Neural crest cell (in vitro differentiated cells): ENCODE results near the gene SLC35E3. TPM values are rescaled to one million over a fixed set of nuclear protein-coding genes. Genes with fewer than 3 reads are reported as not detected.
A peak's percentile ranks its signal among the peaks of the same experiment; 100 is the strongest.

Experiments
- DNase-seq: peaks from one replicate; pipeline ENCODE4 v3.0.0; 2021; ENCODE audit warnings: low read depth, mixed read lengths, low spot score
- H3K27ac Mint-ChIP-seq: one replicate; pipeline ENCODE4 v1.8.0; 2021; ENCODE audit warnings: mild to moderate bottlenecking, mixed read lengths; ENCODE audit not compliant: unreplicated experiment
- H3K27me3 Mint-ChIP-seq: 2 replicates; pipeline ENCODE4 v1.8.0; 2021; ENCODE audit warnings: low read depth, mild to moderate bottlenecking, mixed read lengths
- H3K36me3 Mint-ChIP-seq: 2 replicates; pipeline ENCODE4 v1.8.0; 2021; ENCODE audit warnings: low read depth, mild to moderate bottlenecking, mixed read lengths
- H3K4me1 Mint-ChIP-seq: 2 replicates; pipeline ENCODE4 v1.8.0; 2021; ENCODE audit warnings: mixed read lengths
- H3K4me3 Mint-ChIP-seq: one replicate; pipeline ENCODE4 v1.8.0; 2021; ENCODE audit warnings: mild to moderate bottlenecking, mixed read lengths
- H3K9me3 Mint-ChIP-seq: 2 replicates; pipeline ENCODE4 v1.8.0; 2021; ENCODE audit warnings: mixed read lengths
- CTCF ChIP-seq: fragments of 200-600 bp; sonication (generic); conservative IDR thresholded peaks from 2 replicates; pipeline ENCODE4 v1.5.0; 2021; ENCODE audit warnings: antibody characterized with exemption, mild to moderate bottlenecking
- total RNA-seq: library from RNA; stranded (reverse); gene quantifications from 2 replicates; pipeline ENCODE4 v1.2.1, GENCODE V29; 2021

SLC35E3 gene
- total RNA-seq, 1 donor from 2014 or later = 15.1 TPM

DNA sequence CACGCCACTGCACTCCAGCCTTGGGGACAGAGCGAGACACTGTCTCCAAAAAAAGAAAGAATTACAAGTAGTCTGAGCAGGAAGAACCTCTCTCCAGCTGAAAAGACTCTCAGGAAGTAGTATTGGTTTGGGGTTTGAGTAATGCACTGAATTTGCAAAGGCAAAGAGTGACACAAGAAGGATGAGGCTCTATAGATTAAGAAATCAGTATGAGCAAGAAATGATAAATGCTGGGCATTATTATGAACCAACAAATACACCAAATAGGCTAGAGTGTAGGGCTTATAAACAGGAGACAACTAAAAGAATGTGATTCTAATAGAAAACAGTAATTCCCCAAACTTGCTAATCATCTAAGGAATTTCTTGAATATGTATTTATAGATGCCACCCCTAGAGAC lies 2.6 kb upstream of the SLC35E3 start:
- Mint-ChIP-seq H3K4me1 (peaks cover 16% of the 10 kb centered on the region), H3K9me3 (no peaks in the 10 kb centered on the region), H3K27ac (no peak overlapping the region), H3K4me3 (peak overlapping the region; percentile 20), H3K27me3 (no peaks in the 10 kb centered on the region), H3K36me3 (peaks cover 5% of the 10 kb centered on the region)
- DNase-seq = no peak
- TF ChIP-seq CTCF = no peak

GRCh38 chr12:68745376-68745903 lies 536 bp upstream of the SLC35E3 start:
- H3K27me3 Mint-ChIP-seq = no peaks in the 10 kb centered on the region
- peak overlapping the region; percentile 99 for H3K4me3 Mint-ChIP-seq
- no peaks in the 10 kb centered on the region for H3K9me3 Mint-ChIP-seq
- peaks cover 33% of the 10 kb centered on the region for H3K4me1 Mint-ChIP-seq
- H3K36me3 Mint-ChIP-seq = no peaks in the 10 kb centered on the region
- peak overlapping the region; percentile 60 for H3K27ac Mint-ChIP-seq
- DNase-seq = no peak
- TF ChIP-seq CTCF = no peak

GRCh38 chr12:68746572-68747180 lies 700 bp downstream of the SLC35E3 start:
- no peak for DNase-seq
- no peak for TF ChIP-seq CTCF
- peaks cover 41% of the 10 kb centered on the region for H3K4me1 Mint-ChIP-seq
- no peaks in the 10 kb centered on the region for H3K36me3 Mint-ChIP-seq
- no peaks in the 10 kb centered on the region for H3K27me3 Mint-ChIP-seq
- peak overlapping the region; percentile 99 for H3K4me3 Mint-ChIP-seq
- peak overlapping the region; percentile 94 for H3K27ac Mint-ChIP-seq
- H3K9me3 Mint-ChIP-seq = no peaks in the 10 kb centered on the region

DNA sequence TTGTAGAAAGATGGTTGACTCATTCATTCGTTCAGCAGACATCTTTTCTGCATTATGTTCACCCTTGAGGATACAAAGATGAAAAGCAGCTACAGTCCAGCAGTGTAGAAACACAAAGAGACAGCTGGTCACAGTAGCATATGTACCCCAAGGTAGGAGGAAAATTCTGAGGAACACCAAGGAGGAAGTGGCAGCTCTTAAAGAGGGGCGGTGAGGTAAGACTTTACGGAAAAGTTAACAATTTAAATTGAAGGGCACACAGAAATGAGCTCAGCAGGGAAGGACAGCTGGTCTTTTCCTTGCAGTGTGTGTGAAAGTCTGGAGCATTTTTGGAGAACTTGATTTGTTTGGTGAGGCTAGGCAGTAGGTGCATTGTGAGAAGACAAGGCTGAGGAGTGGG lies 3.5 kb downstream of the SLC35E3 start:
- no peak for TF ChIP-seq CTCF
- Mint-ChIP-seq H3K36me3 (peaks cover 7% of the 10 kb centered on the region), H3K4me3 (no peak overlapping the region), H3K27me3 (no peaks in the 10 kb centered on the region), H3K4me1 (peaks cover 41% of the 10 kb centered on the region), H3K27ac (peak overlapping the region; percentile 21), H3K9me3 (no peaks in the 10 kb centered on the region)
- no peak for DNase-seq

DNA sequence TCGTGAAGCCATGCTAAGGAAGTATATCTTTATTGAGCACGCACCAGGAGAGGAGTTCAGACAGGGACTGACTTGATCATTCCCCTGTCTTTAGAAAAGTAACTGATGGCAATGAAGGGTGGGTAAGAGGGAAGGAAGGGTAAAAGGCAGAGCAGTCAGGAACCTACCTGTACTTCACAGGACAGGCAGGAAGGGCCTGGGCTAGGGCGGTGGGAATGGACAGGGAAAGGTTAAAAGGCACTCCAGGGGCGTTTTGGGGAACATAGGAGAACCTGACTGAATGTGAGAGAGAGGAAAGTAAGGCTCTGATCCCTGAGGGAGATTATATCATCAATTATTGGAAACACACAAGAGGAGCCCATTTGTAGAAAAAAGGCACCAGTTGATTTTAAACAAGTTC lies 3.9 kb downstream of the SLC35E3 start:
- DNase-seq = no peak
- Mint-ChIP-seq H3K36me3 (peaks cover 9% of the 10 kb centered on the region), H3K27ac (peak overlapping the region; percentile 21), H3K4me1 (peaks cover 41% of the 10 kb centered on the region), H3K27me3 (no peaks in the 10 kb centered on the region), H3K4me3 (peak overlapping the region; percentile 5), H3K9me3 (no peaks in the 10 kb centered on the region)
- no peak for TF ChIP-seq CTCF
